HEK293 (cell line): ENCODE measurements around the gene BAX.

Experiments used
- CTCF ChIA-PET: fragments of 350-600 bp; formaldehyde crosslinking; extraction: SDS; loops from one replicate; lab custom pipeline; 2021; ENCODE audit warnings: antibody characterized with exemption; lab: Yijun Ruan, JAX
- POLR2A ChIA-PET: fragments of 300-600 bp; formaldehyde crosslinking; extraction: SDS; loops from one replicate; lab custom pipeline; 2020; ENCODE audit warnings: antibody characterized with exemption, inconsistent platforms; lab: Yijun Ruan, JAX
- H3K27ac ChIP-seq: fragments of 200-500 bp; sonication (Bioruptor generic); 2 replicates; pipeline ENCODE4 v1.5.1; 2014; ENCODE audit warnings: low read depth, low read length, control low read depth, inconsistent platforms; ENCODE audit errors: extremely low read depth
- H3K36me3 ChIP-seq, 2 experiments: fragments of 200-500 bp in 1 of 2; sonication (Bioruptor generic) in 1 of 2; 1 replicate in 1 of 2; 2 replicates in 1 of 2; pipeline ENCODE4 v1.5.1; 2014 to 2017; ENCODE audit warnings: inconsistent platforms in 2 of 2, low read length in 2 of 2; ENCODE audit not compliant: control insufficient read depth in 2 of 2, insufficient read depth in 1 of 2
- H3K4me1 ChIP-seq: fragments of 200-500 bp; sonication (Bioruptor generic); 2 replicates; pipeline ENCODE4 v1.5.1; 2014; ENCODE audit warnings: mild to moderate bottlenecking, low read length, inconsistent platforms; ENCODE audit not compliant: control insufficient read depth, insufficient read depth
- H3K4me3 ChIP-seq: 2 replicates; pipeline ENCODE4 v1.5.1; 2011; ENCODE audit warnings: low read depth, mild to moderate bottlenecking, control low read depth, low read length, moderate library complexity
- H3K9me3 ChIP-seq: fragments of 200-500 bp; sonication (Bioruptor generic); 2 replicates; pipeline ENCODE4 v1.5.1; 2014; ENCODE audit warnings: low read depth, low read length, inconsistent platforms; ENCODE audit not compliant: control insufficient read depth, insufficient read depth
- GLIS2 ChIP-seq: fragments of 450-650 bp; formaldehyde crosslinking; IDR thresholded peaks from 2 replicates; pipeline ENCODE4 v1.5.1; 2016; ENCODE audit warnings: missing biosample characterization, missing genetic modification characterization
- ZBTB48 ChIP-seq: fragments of 450-650 bp; formaldehyde crosslinking; IDR thresholded peaks from 2 replicates; pipeline ENCODE4 v1.5.1; 2016; ENCODE audit warnings: missing biosample characterization, missing genetic modification characterization
- ZNF114 ChIP-seq: fragments of 450-650 bp; formaldehyde crosslinking; IDR thresholded peaks from 2 replicates; pipeline ENCODE4 v1.5.0; 2017; ENCODE audit warnings: missing biosample characterization, missing genetic modification characterization
- ZNF121 ChIP-seq: fragments of 450-650 bp; formaldehyde crosslinking; IDR thresholded peaks from 2 replicates; pipeline ENCODE4 v1.5.1; 2016; ENCODE audit warnings: missing biosample characterization, missing genetic modification characterization
- ZNF16 ChIP-seq: fragments of 450-650 bp; formaldehyde crosslinking; IDR thresholded peaks from 2 replicates; pipeline ENCODE4 v1.5.1; 2016; ENCODE audit warnings: low read depth, missing biosample characterization, missing genetic modification characterization
- ZNF335 ChIP-seq: fragments of 450-650 bp; formaldehyde crosslinking; conservative IDR thresholded peaks from 2 replicates; pipeline ENCODE4 v1.5.1; 2016; ENCODE audit warnings: missing biosample characterization, missing genetic modification characterization
- ZNF362 ChIP-seq: fragments of 450-650 bp; formaldehyde crosslinking; IDR thresholded peaks from 2 replicates; pipeline ENCODE4 v1.5.1; 2016; ENCODE audit warnings: missing biosample characterization, missing genetic modification characterization
- ZNF692 ChIP-seq: fragments of 450-650 bp; formaldehyde crosslinking; IDR thresholded peaks from 2 replicates; pipeline ENCODE4 v1.5.1; 2016; ENCODE audit warnings: missing biosample characterization, missing genetic modification characterization
- ZNF704 ChIP-seq: fragments of 450-650 bp; formaldehyde crosslinking; IDR thresholded peaks from 2 replicates; pipeline ENCODE4 v1.5.1; 2016; ENCODE audit warnings: missing biosample characterization, missing genetic modification characterization
- ZNF792 ChIP-seq: fragments of 450-650 bp; formaldehyde crosslinking; IDR thresholded peaks from 2 replicates; pipeline ENCODE4 v1.5.1; 2016; ENCODE audit warnings: missing biosample characterization, missing genetic modification characterization

The BAX gene

GRCh38 chr19:48955308-48955958 is 758 bp downstream of the BAX start:
- TF ChIP-seq GLIS2 (0 out of 2 replicates have a peak, but pooled peaks have one; percentile 8), ZNF704 (tag by site-specific recombination) (no peak), ZBTB48 (tag by site-specific recombination) (peak; percentile 18; the same call in 1 of the 2 replicates), ZNF692 (tag by site-specific recombination) (0 out of 2 replicates have a peak, but pooled peaks have one; percentile 20)
- TF ChIP-seq, all 188 proteins: peak for 3
- CTCF ChIA-PET = interaction anchor here (1.1 kb wide), 1 partner anchor 117 kb away, joined by 6 read pairs; no protein-coding TSS in a partner anchor
- Histone ChIP-seq H3K27ac (peak overlapping the region; percentile 93), H3K4me1 (peaks cover 5% of the 10 kb centered on the region), H3K4me3 (peak overlapping the region; percentile 93), H3K9me3 (no peaks in the 10 kb centered on the region), H3K36me3 (peaks cover 22 to 30% of the 10 kb centered on the region in 2 experiments; a peak in 2 of 3 replicates)
- POLR2A ChIA-PET = interaction anchor here (0.6 to 2.4 kb wide), 7 partner anchors 9 to 162 kb away, joined by 3 to 13 read pairs (median 7); partner anchors contain the start of genes DHDH, FTL, NUCB1 and PPP1R15A

- no peak overlapping the region for H3K4me3 ChIP-seq
- TF ChIP-seq ZNF114 (tag by site-specific recombination) (no peak), ZNF121 (tag by site-specific recombination) (peak; percentile 97)
- ChIA-PET POLR2A (interaction anchor here (0.6 to 1.1 kb wide), 4 partner anchors 15 to 156 kb away, joined by 4 to 6 read pairs (median 4); no protein-coding TSS in a partner anchor), CTCF (no interaction called here)
- peaks cover 5% of the 10 kb centered on the region for H3K4me1 ChIP-seq
- no peaks in the 10 kb centered on the region for H3K9me3 ChIP-seq
- H3K27ac ChIP-seq = no peak overlapping the region
- H3K36me3 ChIP-seq = peaks cover 22 to 38% of the 10 kb centered on the region in 2 experiments; a peak in 2 of 3 replicates
These were observed 3.3 kb downstream of the BAX start for GRCh38 chr19:48958006-48958405.

GRCh38 chr19:48959341-48960239 is 4.9 kb downstream of the BAX start:
- H3K27ac ChIP-seq = no peak overlapping the region
- TF ChIP-seq ZNF335 (tag by site-specific recombination) (peak; percentile 50), ZNF16 (tag by site-specific recombination) (peak; percentile 84; the same call in 1 of the 2 replicates), ZNF362 (tag by site-specific recombination) (peak; percentile 87), ZNF792 (tag by site-specific recombination) (no peak)
- H3K9me3 ChIP-seq = no peaks in the 10 kb centered on the region
- peaks cover 20% of the 10 kb centered on the region for H3K4me1 ChIP-seq
- POLR2A ChIA-PET = interaction anchor here (0.7 to 1.1 kb wide), 6 partner anchors 14 to 163 kb away, joined by 3 to 6 read pairs (median 4); partner anchors contain the start of genes GYS1, NUCB1 and RUVBL2
- CTCF ChIA-PET = interaction anchor here (0.6 to 1.0 kb wide), 5 partner anchors 33 to 221 kb away, joined by 3 to 4 read pairs (median 4); partner anchors contain the start of gene RUVBL2
- peaks cover 22 to 38% of the 10 kb centered on the region in 2 experiments; a peak in 2 of 3 replicates for H3K36me3 ChIP-seq
- no peak overlapping the region for H3K4me3 ChIP-seq
